Measurements from ENCODE around the gene ING1. TPM values are rescaled to one million over a fixed set of nuclear protein-coding genes. Genes with fewer than 3 reads are reported as not detected.

Gene ING1
- total RNA-seq, 1 donor: 9.2 TPM

DNA sequence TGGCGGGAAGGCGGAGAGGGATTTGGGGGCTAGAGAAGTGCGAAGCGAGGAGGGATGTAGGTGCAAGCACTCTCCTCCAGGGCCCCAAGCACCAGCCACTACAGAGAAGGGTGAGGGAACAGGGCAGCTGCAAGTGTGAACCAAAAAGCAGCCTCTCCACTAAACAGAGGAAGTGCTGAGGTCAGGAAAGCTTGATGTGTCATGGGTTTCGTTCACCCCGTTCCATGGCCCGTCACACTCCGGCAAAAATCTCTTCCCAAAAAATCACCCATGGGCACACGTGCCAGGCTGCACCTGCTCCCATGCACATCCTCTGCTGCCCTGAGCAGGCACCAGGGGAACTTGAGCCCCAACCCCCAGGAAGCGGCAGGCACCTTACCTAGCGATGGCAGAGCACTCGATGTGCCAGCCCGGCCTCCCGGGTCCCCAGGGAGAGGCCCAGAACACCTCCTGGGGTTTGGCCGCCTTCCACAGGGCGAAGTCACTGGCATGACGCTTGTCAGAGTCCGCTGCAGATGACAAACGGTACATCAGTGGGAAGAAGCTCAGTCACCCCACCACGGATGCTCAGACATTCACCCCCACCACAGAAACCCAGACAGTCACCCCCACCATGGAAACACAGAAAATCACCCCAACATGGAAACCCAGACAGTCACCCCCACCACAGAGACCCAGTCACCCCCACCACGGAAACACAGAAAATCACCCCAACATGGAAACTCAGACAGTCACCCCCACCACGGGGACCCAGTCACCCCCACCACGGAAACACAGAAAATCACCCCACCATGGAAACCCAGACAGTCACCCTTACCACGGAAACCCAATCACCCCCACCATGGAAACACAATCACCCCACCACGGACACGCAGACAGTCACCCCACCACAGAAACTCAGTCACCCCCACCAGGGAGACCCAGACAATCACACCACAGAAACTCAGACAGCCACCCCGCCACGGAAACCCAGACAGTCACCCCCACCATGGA, 36.6 kb upstream of the ING1 start:
- DNase-seq (ENCODE audit: low read depth): no peak
- H3K4me3 ChIP-seq (ENCODE audit: low read depth, low read length): no peak overlapping the region
- TF ChIP-seq CTCF (IDR thresholded peaks at IDR 0.05; ENCODE audit: insufficient read depth, low read length): no peak

DNA sequence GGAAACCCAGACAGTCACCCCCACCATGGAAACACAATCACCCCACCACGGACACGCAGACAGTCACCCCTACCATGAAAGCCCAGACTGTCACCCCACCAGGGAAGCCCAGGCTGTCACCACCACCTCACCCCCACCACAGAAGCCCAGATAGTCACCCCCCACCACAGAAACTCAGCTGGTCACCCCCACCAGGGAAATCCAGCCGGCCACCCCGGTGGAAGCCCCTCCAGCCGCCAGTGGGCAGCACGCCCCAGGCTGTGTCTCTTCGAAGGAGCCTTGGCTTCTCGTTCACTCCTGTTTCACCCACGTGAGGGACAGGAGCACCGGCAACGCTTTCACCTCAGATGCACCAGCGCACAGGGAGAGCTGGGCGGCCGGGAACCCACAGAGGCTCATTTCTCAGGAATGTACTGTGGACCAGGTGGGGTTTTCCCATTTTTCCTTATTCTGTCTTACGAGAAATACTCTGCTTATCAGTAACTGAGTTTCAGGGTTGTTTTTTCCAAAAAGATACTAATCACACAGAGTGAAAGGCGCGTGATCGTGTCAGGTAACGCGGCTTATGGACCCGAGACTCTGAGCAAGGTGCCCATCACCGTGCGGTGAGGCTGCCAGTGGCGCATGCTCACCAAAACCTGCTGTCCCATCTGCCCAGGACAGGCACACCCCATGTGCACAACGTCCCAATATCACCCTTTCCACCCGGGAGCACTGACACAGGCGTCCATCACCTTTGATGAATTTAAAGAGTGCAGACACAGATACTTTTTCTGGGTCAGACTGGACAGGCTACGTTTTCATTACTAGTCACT, 35.6 kb upstream of the ING1 start:
- no peak for DNase-seq (ENCODE audit: low read depth)
- no peak for TF ChIP-seq CTCF (IDR thresholded peaks at IDR 0.05; ENCODE audit: insufficient read depth, low read length)
- no peak overlapping the region for H3K4me3 ChIP-seq (ENCODE audit: low read depth, low read length)

DNA sequence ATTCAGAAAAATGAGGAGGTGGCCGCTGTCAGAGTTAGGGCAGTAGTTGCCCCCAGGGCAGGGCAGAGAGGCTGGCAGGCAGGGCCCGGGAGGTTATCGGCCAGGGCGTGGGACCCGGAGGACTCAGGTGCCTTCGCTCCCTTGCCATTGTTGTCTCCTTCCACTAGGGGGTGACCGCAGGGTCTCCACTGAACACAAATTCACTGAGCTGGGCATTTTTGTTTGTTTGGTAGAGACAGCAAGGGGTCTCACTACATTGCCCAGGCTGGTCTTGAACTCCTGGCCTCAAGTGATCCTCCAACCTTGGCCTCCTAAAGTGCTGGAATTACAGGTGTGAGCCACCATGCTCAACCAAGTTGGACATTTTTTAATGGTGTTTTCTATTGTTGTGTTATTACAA, 32.6 kb upstream of the ING1 start:
- TF ChIP-seq CTCF (IDR thresholded peaks at IDR 0.05; ENCODE audit: insufficient read depth, low read length): peak; percentile 56
- no peak overlapping the region for H3K4me3 ChIP-seq (ENCODE audit: low read depth, low read length)
- no peak for DNase-seq (ENCODE audit: low read depth)

- no peak for TF ChIP-seq CTCF (IDR thresholded peaks at IDR 0.05; ENCODE audit: insufficient read depth, low read length)
- no peak for DNase-seq (ENCODE audit: low read depth)
- no peak overlapping the region for H3K4me3 ChIP-seq (ENCODE audit: low read depth, low read length)
These were observed 31.5 kb upstream of the ING1 start for GRCh38 chr13:110681868-110682550.

DNA sequence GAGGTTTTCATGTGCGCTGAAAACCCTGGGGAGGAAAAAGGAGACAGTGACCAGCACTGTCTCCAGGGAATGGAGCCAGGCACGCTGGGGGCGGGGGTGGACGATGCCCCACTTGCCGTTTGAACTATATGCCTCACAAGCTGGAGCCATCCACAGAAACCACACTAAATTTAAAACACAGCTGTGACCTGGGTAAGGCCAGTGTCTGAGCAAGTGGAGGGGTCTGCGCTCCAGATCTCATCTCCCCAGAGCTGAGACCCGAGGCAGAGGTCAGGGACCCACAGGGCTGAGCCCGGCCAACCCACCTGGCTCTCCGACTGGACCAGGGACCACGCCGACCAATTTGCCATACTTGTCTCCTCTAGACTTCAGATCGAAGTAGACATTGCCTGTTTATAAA, 30.8 kb upstream of the ING1 start:
- DNase-seq (ENCODE audit: low read depth): no peak
- no peak overlapping the region for H3K4me3 ChIP-seq (ENCODE audit: low read depth, low read length)
- no peak for TF ChIP-seq CTCF (IDR thresholded peaks at IDR 0.05; ENCODE audit: insufficient read depth, low read length)

DNA sequence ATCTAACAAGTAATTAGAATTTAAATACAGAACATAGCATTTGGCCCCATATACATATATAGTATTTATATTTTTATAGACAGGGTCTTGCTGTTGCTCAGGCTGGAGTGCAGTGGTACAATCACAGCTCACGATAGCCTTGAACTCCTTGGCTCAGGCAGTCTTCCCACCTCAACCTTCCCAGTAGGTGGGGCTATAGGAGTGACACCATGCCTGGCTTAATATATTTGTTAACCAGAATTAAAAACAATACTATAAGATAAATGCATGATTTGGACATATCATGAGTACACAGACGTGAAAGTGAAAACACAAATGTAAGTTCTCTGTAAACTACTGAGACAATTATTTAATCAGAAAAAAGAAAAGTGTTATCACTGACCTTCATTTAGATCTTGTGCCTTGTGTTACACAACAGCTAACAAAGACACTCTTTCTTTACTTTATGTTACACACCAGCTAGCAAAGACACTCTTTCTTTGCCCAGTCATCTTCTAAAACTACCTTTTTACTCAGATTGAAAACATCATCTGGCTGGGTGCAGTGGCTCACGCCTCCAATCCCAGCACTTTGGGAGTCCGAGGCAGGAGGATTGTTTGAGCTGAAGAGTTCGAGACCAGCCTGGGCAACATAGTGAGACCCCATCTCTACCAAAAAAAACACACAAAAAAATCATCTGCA, 30.2 kb upstream of the ING1 start:
- no peak overlapping the region for H3K4me3 ChIP-seq (ENCODE audit: low read depth, low read length)
- peak; percentile 20 for DNase-seq (ENCODE audit: low read depth)
- peak; percentile 29 for TF ChIP-seq CTCF (IDR thresholded peaks at IDR 0.05; ENCODE audit: insufficient read depth, low read length)
